PC-3 (cell line): ENCODE results near the gene PRAC1. TPM values are rescaled to one million over a fixed set of nuclear protein-coding genes. Genes with fewer than 3 reads are reported as not detected.

Experiments
- ATAC-seq: fragments of 200-7000 bp; cut with Tn5 transposase; 2 replicates; pipeline ENCODE4 v1.9.1; 2020; ENCODE audit warnings: mild to moderate bottlenecking, moderate library complexity
- BruUV-seq: library from RNA; stranded (reverse); fragments of 400-500 nt; replicated peaks from 2 replicates; lab custom pipeline; 2021; lab: Mats Ljungman, UMichigan
- CTCF ChIA-PET: fragments of 300-600 bp; sonication (Branson Sonifier 250); formaldehyde crosslinking; loops from one replicate; lab custom pipeline; 2022; ENCODE audit warnings: antibody characterized with exemption; lab: Charles Lee
- POLR2A ChIA-PET: fragments of 300-600 bp; sonication (Branson Sonifier 250); formaldehyde crosslinking; loops from one replicate; lab custom pipeline; 2022; ENCODE audit warnings: antibody characterized with exemption; ENCODE audit not compliant: unreplicated experiment; lab: Charles Lee
- DNase-seq: peaks from one replicate; pipeline ENCODE4 v3.0.0-alpha.2; 2015
- H2AFZ ChIP-seq: fragments of 300-600 bp; sonication (generic); 2 replicates; pipeline ENCODE4 v1.6.0; 2016; ENCODE audit warnings: antibody characterized with exemption, low read length
- H3F3A ChIP-seq: fragments of 300-600 bp; sonication (generic); one replicate; pipeline ENCODE4 v1.6.0; 2017; ENCODE audit warnings: antibody characterized with exemption, low read length, control low read depth, mild to moderate bottlenecking; ENCODE audit not compliant: unreplicated experiment
- H3K27ac ChIP-seq: fragments of 300-600 bp; sonication (generic); 2 replicates; pipeline ENCODE4 v1.5.1; 2016; ENCODE audit warnings: mild to moderate bottlenecking, low read length
- H3K27me3 ChIP-seq: fragments of 300-600 bp; sonication (generic); 2 replicates; pipeline ENCODE4 v1.6.1; 2016; ENCODE audit warnings: low read length, mixed read lengths
- H3K36me3 ChIP-seq: fragments of 300-600 bp; sonication (generic); 2 replicates; pipeline ENCODE4 v1.6.1; 2016; ENCODE audit warnings: low read depth, mixed run types, low read length, mixed read lengths
- H3K4me1 ChIP-seq: fragments of 300-600 bp; sonication (generic); 2 replicates; pipeline ENCODE4 v1.5.1; 2016; ENCODE audit warnings: low read length; ENCODE audit not compliant: insufficient read depth
- H3K4me2 ChIP-seq: fragments of 300-600 bp; sonication (generic); 2 replicates; pipeline ENCODE4 v1.6.0; 2016; ENCODE audit warnings: low read length
- H3K4me3 ChIP-seq: fragments of 300-600 bp; sonication (generic); 2 replicates; pipeline ENCODE4 v1.5.1; 2016; ENCODE audit warnings: mild to moderate bottlenecking, low read length, mixed read lengths
- H3K79me2 ChIP-seq: fragments of 300-600 bp; sonication (generic); 2 replicates; pipeline ENCODE4 v1.6.1; 2017; ENCODE audit warnings: low read length, mixed read lengths
- H3K9ac ChIP-seq: fragments of 300-600 bp; sonication (generic); 2 replicates; pipeline ENCODE4 v1.6.0; 2016; ENCODE audit warnings: mild to moderate bottlenecking, low read length
- H3K9me2 ChIP-seq: fragments of 300-600 bp; sonication (generic); replicated peaks from 2 replicates; pipeline ENCODE4 v1.6.1; 2016; ENCODE audit warnings: mixed run types, low read length, mixed read lengths
- H3K9me3 ChIP-seq: fragments of 300-600 bp; sonication (generic); 2 replicates; pipeline ENCODE4 v1.6.1; 2016; ENCODE audit warnings: low read length, mixed read lengths
- H4K20me1 ChIP-seq: fragments of 300-600 bp; sonication (generic); 2 replicates; pipeline ENCODE4 v1.6.1; 2016; ENCODE audit warnings: low read length, mixed read lengths
- CTCF ChIP-seq: fragments of 300-600 bp; sonication (generic); conservative IDR thresholded peaks from 2 replicates; pipeline ENCODE4 v1.5.1; 2017; ENCODE audit warnings: antibody characterized with exemption, low read depth, mild to moderate bottlenecking, low read length
- EZH2 ChIP-seq: fragments of 300-600 bp; sonication (generic); IDR thresholded peaks from one replicate; pipeline ENCODE4 v1.6.1; 2017; ENCODE audit warnings: antibody characterized with exemption, mild to moderate bottlenecking, low read length; ENCODE audit not compliant: unreplicated experiment
- EZH2phosphoT487 ChIP-seq: fragments of 300-600 bp; sonication (generic); IDR thresholded peaks from 2 replicates; pipeline ENCODE4 v1.6.1; 2018; ENCODE audit warnings: mild to moderate bottlenecking, antibody characterized with exemption, low read length, borderline replicate concordance
- intact Hi-C: fragments of 100-400 bp; cut with micrococcal nuclease; formaldehyde crosslinking; loops from 2 replicates; pipeline ENCODE4 v1.9.0; 2023
- total RNA-seq: library from RNA; depleted of rRNA; stranded (reverse); fragments of >200 nt; gene quantifications from 2 replicates; pipeline ENCODE4 v1.2.3, GENCODE V29; 2014

PRAC1 gene
- total RNA-seq, 1 experiment from 2014 or later: 44.4 TPM

GRCh38 chr17:48769009-48769675 is 46.8 kb upstream of the PRAC1 start:
- Histone ChIP-seq H3K9me3 (no peaks in the 10 kb centered on the region), H3K9ac (no peak overlapping the region), H3K9me2 (no peaks in the 10 kb centered on the region), H3K27ac (no peak overlapping the region), H3K79me2 (no peaks in the 10 kb centered on the region), H3K4me2 (no peak overlapping the region), H3K36me3 (no peaks in the 10 kb centered on the region), H3K4me3 (no peak overlapping the region), H3F3A (no peaks in the 10 kb centered on the region), H2AFZ (no peak overlapping the region), H3K4me1 (no peaks in the 10 kb centered on the region; the same call in 1 of the 2 replicates), H3K27me3 (no peaks in the 10 kb centered on the region), H4K20me1 (no peaks in the 10 kb centered on the region)
- TF ChIP-seq EZH2 (no peak), CTCF (no peak), EZH2phosphoT487 (no peak)
- DNase-seq (no peak), ATAC-seq (no peak)
- CTCF ChIA-PET: no interaction called here
- POLR2A ChIA-PET: no interaction called here
- BruUV-seq: no TSS peak
- intact Hi-C loops: no loop called here

GRCh38 chr17:48767263-48767774 is 45.0 kb upstream of the PRAC1 start:
- ChIA-PET POLR2A (no interaction called here), CTCF (interaction anchor here (0.6 to 1.3 kb wide), 4 partner anchors 21 to 112 kb away, joined by 3 to 7 read pairs (median 5); no protein-coding TSS in a partner anchor)
- Histone ChIP-seq H3K27ac (no peak overlapping the region), H3K9me2 (no peaks in the 10 kb centered on the region), H3K36me3 (no peaks in the 10 kb centered on the region), H3K9ac (no peak overlapping the region), H2AFZ (no peak overlapping the region), H3K4me3 (no peak overlapping the region), H3K4me1 (no peaks in the 10 kb centered on the region), H3K9me3 (no peaks in the 10 kb centered on the region), H3K27me3 (no peaks in the 10 kb centered on the region), H3F3A (no peaks in the 10 kb centered on the region), H3K79me2 (no peaks in the 10 kb centered on the region), H4K20me1 (no peaks in the 10 kb centered on the region), H3K4me2 (no peak overlapping the region)
- DNase-seq (peak; percentile 37), ATAC-seq (peak; percentile 79)
- no TSS peak for BruUV-seq
- intact Hi-C loops: no loop called here
- TF ChIP-seq CTCF (no peak; the same call in 1 of the 2 replicates), EZH2phosphoT487 (no peak), EZH2 (no peak)

- H3K4me3 ChIP-seq: no peak overlapping the region
- ATAC-seq (no peak), DNase-seq (no peak)
- intact Hi-C loops: loop anchor here (2.0 kb wide), 1 partner anchor 30 kb away; no protein-coding TSS in a partner anchor
- no peaks in the 10 kb centered on the region for H3K9me3 ChIP-seq
- no peaks in the 10 kb centered on the region for H3F3A ChIP-seq
- H3K9ac ChIP-seq: no peak overlapping the region
- POLR2A ChIA-PET: interaction anchor here (0.6 kb wide), 2 partner anchors 33 to 37 kb away, joined by 3 to 4 read pairs; partner anchors contain the start of gene HOXB13
- H3K27ac ChIP-seq: no peak overlapping the region
- H2AFZ ChIP-seq: no peak overlapping the region
- no TSS peak for BruUV-seq
- TF ChIP-seq CTCF: no peak
- no peak for TF ChIP-seq EZH2phosphoT487
- no peak for TF ChIP-seq EZH2
- H3K79me2 ChIP-seq: no peaks in the 10 kb centered on the region
- H3K4me1 ChIP-seq: peaks cover 35% of the 10 kb centered on the region
- H4K20me1 ChIP-seq: no peaks in the 10 kb centered on the region
- H3K4me2 ChIP-seq: no peak overlapping the region
- H3K36me3 ChIP-seq: no peaks in the 10 kb centered on the region
- H3K9me2 ChIP-seq: no peaks in the 10 kb centered on the region
- H3K27me3 ChIP-seq: no peaks in the 10 kb centered on the region
- CTCF ChIA-PET: no interaction called here
These were observed 38.8 kb upstream of the PRAC1 start for GRCh38 chr17:48761114-48761513.
